HepG2 (cell line): ENCODE data around the gene LAMA5.

Experiments
- CTCF ChIP-seq: sonication (generic); formaldehyde crosslinking; IDR thresholded peaks from 2 replicates; pipeline ENCODE4 v1.5.0; 2020; ENCODE audit warnings: mild to moderate bottlenecking, missing genetic modification reagents, moderate library complexity
- SMC3 ChIP-seq: IDR thresholded peaks from 2 replicates; pipeline ENCODE4 v1.6.1; 2011; ENCODE audit warnings: low read length, improper control_type of control experiment
- ZNF354B ChIP-seq: sonication (generic); formaldehyde crosslinking; IDR thresholded peaks from 2 replicates; pipeline ENCODE4 v1.8.0; 2022; ENCODE audit warnings: mild to moderate bottlenecking, missing genetic modification reagents
- ZNF432 ChIP-seq: sonication (generic); formaldehyde crosslinking; IDR thresholded peaks from 2 replicates; pipeline ENCODE4 v1.5.0; 2020; ENCODE audit warnings: missing genetic modification reagents, mild to moderate bottlenecking, borderline replicate concordance

DNA sequence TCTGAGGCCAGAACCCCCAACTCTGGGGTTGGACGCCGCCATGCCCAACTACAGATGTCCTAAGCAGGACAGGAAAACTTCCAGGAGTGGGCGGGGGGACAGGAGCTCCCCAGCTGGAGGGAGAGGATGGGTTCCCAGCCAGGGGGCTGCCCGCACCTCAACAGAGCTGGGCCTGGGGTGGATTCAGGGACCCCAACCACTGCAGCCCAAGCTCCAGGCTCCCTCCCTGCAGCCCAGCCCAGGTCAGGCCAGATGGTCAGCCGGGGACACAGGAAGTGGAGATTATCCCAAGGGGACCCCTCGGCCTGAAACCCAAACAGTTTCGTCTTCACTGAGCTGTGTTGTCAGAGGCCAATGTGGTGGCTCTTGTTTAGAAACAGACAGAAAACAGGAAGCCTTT is 9.4 kb downstream of the LAMA5 start:
- TF ChIP-seq ZNF432 (CRISPR knock-in tag): no peak
- TF ChIP-seq CTCF (CRISPR knock-in tag): no peak
- TF ChIP-seq ZNF354B: no peak
- no peak for TF ChIP-seq SMC3
